Measurements from ENCODE around the gene C17orf114.
"Not testable (repeated sequence)": the region's sequence is repeated elsewhere in the genome, so short reads cannot be mapped to it uniquely, and the experiment has no call there.

C17orf114 gene

DNA sequence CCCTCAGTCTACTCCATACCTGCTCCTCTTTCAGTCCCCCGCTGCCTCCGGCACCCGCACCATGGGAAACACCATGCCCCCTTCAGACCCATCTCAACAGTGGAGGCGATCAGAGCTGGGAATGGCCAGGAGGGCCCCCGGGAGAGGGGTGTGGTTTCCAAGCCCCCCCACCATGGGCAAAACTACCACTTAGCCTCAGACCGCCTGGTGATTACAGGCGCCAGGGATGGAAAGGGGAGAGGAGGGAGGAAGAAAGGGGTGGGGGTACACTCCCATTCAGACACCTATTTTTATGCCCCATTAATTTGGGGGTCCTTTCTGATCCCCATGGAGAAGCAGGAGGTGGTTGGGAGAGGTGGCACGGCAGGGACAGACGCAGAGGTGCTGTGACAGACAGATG lies at the start of gene C17orf114:
TSS of gene C17orf114 (minus strand) at position 101 of the 400 bp plus-strand sequence.
- DNase-seq (ENCODE audit: low read depth), result no peak

DNA sequence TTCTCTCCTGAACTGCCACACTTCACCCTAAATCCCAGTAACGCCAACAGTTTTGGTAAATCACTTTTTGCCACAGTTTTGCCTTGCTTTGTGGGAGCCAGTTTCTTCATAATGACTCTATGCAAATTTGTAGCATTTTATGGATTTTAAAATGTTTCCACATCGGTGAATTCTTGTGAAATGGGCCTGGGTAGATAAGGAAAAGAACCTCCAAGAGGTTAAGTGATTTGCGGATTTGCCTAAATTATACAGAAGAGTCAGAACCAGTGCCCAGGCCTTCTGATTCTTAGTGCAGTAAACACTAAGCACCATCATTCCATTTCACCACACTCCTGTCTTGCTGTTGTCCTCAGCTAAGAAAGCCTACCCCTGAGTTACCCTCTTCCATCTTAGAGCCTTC lies 49.0 kb upstream of the C17orf114 start:
- no peak for DNase-seq (ENCODE audit: low read depth)

DNA sequence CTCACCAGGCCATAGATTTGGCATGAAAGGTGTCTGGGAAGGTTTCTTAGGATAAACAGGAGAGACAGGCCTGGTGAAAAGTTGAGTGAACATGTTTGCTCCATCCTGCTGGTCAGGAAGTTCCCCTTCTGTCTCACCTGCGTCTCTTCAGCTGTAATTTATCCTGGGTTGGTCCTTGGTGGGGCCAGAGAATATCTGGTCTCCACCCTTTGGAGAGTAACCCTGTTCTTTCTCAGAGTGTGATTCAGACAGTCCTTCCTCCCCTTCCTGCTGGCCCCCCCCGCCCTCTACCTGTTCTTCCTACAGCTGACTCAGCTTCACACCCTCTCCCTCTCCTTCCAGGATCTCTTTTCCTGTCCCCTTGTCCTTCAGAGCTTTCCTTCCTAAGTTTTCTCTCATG lies 48.1 kb upstream of the C17orf114 start:
- DNase-seq (ENCODE audit: low read depth), result no peak

DNA sequence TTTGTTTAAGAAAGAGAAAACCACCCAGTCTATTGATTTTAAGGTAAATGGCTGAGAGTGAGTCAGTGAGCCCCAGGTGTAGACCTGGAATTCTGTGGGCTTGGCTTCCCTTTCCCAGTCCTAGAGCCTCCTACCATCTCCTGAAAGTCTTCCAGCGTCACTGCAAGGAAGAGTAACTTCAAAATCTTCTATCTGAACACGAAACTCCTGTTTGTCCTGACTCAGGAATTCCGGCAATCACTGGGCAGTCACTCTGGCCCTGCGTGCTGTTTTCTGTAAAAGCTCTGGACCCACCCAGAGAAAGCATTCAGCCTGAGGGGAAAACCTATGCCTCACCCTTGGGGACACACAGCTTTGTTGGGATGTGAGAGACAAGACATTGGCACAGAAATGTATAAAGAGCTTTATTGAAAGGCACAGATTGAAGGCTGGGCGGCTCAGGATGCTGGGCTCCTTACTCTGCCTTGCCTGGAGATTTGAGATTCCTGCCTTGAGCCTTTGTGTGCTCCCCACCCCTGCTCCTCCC lies 46.9 kb upstream of the C17orf114 start:
- no peak for DNase-seq (ENCODE audit: low read depth)

DNA sequence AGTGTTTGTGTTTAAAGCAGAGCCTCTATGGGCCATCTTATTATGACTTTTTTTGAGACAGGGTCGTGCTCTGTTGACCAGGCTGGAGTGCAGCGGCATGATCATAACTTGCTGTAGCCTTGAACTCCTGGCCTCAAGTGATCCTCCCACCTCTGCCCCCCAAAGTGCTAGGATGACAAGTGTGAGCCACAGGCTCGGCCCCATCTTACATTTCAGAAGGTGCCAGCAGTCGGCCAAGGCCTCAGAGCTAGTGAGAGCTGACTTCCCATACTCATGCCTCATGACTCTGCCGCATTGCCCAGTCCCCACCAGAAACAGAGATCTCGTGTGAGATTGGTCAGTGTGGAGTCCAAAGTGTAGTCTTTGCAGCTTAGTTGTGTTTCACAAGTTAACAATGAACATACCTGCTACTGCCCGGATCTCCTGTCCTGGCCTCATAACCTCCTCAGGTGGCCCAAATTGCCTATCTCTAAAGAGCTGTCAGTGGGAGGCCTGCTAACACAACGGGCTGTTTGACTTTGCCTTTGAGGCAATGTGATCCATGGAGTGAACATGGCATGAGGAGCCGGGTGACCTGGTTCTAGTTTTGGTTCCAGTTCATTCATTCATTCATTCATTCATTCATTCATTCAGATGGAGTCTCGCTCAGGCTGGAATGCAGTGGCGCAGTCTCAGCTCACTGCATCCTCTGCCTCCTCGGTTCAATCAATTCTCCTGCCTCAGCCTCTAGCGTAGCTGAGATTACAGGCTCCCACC lies 44.7 kb upstream of the C17orf114 start:
- no peak for DNase-seq (ENCODE audit: low read depth)

DNA sequence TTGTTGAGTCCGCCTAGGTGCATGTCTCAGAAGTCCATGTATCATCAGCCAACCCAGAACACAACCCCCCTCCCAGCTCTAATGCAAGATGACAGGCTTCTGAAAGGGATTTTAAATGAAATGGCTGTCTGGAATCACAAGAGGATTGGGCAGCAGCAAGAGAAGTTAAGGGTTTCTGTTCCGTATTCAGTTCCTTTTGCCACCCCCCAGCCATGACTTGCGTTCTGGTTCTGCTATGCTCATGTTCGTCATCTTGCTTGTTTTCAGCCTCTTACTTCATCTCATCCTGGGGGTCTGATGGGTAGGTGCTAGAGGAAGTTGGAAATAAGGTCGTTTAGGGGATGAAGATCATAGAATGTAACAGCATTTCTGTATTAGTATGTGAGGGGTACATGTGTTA lies 43.0 kb upstream of the C17orf114 start:
- no peak for DNase-seq (ENCODE audit: low read depth)

DNA sequence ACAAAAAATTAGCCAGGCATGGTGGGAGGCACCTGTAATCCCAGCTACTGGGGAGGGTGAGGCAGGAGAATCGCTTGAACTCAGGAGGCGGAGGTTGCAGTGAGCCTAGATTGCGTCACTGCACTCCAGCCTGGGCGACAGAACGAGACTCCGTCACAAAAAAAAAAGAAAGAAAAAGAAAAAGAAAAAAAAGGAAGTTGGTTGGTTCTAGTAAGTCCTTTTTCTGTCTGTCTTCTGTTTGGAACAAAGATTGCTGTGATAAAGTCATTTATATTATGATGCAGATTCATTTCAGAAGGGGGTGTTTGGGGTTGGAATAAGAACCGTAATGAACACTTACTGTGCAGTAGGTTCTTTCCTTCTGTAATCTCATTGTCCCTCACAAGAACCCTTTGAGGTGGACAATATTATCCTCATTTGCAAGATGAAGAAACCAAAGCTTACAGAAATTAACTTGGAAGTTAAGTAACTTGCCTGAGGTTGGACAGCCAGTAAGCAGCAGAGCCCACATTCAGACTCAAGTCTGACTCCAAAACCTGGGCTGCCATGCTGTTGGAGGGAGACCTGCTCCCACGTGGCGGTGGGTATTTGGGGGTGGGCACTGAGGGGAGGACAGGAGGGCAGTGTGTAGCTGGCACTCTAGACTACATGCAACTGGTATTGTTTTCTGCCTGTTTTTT lies 41.3 kb upstream of the C17orf114 start:
- DNase-seq (ENCODE audit: low read depth), result no peak

DNA sequence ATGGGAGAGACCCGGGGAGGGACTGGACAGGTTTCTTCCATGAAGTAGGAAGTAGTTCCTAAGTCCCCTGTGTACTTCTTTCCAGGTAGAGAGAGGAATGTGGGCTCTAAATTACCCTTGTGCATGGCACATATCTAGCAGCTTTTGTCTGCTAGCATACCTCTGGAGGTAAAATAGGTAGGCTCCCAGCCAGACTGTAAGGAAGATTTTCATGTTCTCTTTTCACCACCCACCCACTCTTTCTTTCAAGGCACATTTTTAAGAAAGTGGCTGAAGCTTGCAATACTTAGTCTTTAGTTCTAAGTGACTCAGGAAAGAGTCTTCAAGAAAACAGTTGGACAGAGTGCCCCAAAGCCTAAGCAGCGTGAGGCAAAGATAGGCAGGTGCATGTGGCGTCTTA lies 40.2 kb upstream of the C17orf114 start:
- no peak for DNase-seq (ENCODE audit: low read depth)

DNA sequence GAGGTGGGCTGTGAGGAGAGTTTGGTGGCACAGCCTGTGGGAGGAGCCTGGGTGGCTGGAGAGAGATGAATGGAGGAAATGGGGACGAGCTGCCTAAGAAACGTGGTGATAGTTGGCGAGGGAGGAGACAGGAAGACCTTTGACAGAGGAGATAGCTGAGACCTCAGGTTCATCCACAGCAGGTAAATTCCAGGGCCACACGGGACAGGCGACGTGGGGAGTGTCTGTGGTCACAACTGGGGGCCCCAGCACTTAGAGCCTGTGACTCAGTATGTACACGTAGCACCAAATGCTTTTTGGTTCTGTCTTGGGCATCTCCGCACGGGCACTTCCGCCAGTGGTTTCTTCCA lies 38.7 kb upstream of the C17orf114 start:
- no peak for DNase-seq (ENCODE audit: low read depth)

DNA sequence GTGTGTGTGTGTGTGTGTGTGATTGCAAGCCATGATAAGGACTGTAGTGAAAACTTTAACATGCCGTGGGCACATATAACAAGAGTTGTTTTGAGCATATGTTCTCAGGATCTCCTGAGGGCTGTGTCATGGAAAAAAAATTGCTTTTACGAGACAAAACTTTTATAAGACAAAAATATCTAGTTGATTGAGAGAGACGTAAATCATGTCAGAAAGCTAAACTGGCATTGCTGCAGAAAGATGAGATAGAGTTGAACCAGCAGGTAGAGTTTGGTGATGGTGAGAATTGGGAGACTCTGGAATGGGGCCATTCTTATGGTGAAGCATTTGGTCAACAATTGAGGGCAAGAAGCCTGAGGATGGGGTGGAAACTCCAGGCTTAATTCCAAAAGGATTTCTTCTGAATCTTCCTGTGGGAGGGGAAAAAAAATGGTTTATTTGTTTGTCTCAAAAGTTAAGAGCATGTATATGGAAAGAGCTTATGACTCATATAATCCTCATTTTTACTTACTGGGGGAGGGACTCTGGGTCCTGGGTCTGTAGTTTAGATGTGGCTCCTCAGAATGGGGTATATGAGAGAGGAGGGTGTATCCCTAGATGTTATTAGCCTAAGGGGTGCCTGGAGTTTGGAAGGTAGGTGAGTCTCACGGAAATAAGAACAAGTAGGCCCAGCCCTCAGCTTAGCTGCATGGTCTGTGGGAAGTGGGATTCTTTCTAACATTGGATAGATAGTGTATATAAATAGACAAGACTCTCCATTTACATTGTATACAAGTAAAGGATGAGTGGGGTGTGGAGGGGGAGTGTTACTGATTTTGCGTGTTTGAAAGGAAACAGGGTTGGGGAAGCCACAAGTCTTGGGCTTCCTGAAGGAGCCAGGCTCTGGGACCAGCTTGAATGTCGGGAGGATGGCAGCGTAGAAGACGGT lies 38.1 kb upstream of the C17orf114 start:
- DNase-seq (ENCODE audit: low read depth), result no peak

DNA sequence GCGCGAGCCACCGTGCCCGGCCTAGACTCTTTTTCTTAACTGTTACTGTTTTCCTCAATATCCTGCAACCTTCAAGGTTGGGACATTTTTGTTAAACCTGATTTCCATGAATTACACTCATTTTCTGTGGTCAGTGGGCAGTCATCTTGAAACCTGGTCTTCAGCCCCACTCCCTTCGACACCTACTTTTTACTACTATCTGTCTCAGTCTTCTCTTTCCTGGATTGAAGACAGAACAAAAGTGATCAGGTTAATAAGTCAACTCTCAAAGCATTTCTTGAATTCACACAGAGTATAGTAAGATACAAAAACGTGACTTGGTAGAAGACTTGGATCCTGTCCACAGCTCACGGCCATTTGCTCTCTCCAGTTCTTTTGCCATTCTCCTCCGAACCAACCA lies 37.1 kb upstream of the C17orf114 start:
- DNase-seq (ENCODE audit: low read depth), result no peak

DNA sequence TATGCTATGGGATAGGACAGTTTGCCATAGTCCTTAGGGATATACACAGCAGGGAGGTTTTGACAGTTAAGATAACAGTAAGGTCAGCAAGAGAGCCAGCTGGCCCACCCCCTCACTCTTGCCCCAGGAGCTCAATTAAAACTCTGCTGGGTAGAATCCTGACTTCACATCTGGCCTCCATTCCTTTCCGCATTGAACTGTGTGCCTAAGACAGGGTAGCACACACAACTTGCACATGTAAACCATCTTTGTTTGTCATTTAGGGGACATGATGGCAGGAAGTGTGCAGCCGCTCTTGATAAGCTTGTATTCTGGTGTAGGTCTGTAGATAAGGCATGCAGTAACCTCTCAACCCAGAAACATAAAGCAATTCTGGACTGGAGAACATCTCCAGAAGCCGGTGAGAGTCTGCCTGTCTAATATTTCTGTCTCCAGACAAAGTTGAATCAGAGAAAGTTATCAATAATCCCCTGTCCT lies 36.2 kb upstream of the C17orf114 start:
- DNase-seq (ENCODE audit: low read depth), result no peak

DNA sequence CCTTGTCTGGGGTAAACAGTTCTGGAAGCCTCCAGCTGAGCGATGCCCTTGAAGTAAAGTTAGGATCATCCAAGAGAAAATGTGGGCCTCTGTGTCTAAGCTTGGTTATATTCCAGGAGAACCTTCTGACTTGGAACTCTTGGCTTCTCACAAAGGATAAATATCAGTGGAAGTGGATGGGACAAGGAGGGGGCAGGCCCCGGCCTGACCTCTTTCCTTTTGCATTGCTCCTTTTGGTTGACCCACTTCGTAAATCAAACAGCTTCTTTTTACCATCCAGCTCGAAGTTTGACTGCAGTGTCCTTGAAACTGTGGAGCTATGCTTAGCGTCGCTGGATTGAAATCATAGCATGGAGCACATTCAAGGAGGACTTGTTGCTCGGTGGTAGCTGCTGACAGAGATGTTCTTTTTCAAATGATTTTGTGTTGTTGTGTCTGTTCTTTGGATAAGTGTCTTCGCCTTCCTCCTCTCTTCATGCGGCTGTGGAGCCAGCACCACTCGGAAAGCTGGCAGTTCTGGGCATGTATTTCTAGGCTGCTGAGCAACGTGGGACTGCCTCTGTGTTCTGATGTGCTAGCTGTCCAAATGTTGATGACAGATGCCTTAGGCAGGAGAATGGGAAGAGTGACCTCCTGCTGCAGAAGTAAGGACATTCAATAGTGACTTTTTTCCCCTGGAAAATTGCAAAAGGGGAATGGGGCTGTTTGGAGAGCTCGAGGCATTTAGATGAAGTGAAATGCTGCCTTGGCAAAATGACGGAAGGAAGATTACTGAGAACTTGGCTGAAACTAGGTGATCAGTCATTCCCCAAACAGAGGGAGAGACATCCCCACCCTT lies 35.6 kb upstream of the C17orf114 start:
- no peak for DNase-seq (ENCODE audit: low read depth)

DNA sequence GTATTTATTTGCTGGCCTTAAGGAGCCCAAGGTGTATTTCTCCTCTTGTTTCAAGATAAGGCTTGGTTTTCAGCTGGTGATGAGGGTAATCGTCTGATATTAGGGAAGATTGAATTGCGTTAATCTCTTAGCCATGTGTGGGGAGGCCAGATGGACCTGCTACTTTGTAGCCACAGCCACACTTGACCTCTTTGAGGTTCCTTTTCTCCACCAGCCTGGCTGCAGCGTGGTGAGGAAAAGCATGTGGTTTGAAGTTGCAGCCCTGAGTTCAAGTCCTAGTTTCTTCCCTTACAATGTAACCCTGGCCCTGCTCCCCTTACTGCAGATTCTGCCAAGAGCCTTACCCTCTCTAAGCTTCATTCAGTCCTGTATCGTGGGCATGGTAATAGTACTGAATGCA lies 34.1 kb upstream of the C17orf114 start:
- DNase-seq (ENCODE audit: low read depth), result no peak

DNA sequence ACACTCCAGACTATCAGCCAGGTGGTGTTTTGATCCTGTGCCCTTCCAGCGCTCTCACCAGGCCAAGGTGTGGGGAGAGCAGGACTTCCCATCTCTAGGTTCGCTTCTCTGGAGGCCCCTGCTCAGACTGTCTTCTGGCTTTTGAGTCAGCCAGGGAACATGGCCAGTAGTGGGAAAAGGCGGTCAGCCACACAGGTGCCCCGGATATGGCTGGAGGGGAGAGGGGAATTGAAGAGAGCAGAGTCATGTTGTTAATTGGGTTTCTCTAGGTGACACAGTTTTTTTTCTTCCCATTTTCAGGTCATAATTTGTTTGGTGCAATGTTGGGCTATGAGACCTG lies 32.5 kb upstream of the C17orf114 start:
- no peak for DNase-seq (ENCODE audit: low read depth)

DNA sequence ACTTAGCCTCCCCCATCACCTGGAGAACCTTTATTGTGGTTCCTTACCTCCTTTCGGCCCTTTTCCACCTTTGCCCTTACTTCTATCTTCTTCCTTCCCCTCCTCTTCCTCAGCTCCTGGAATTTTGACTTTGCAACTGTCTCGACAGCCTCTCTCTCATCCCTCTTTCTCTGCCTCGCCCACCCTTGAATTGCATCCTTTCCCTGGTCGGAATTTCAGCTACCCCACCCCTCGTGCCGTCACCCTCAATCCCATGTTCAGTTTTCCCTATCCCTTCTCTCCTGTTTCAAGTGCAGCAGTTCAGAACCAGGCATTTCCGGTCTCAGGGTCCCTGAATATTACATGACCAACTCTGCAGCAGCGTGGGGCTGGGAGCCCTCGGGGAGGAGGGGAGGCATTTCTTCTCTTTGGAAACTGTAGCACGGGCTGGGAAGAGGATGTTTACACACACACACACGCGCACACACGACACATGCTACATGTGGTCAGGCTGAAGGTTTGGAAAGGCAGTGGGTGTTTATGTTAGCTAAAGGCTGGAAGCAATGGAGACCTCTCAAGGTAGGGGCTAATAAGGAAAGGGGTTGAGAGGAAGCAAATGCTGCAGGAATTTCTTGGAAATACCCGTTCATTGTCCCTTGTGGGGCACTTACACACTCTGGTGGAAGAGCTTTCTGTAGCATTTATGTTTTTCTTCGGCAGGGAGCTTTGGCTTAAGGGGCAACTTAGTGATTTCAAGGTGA lies 32.0 kb upstream of the C17orf114 start:
- peak; percentile 40 for DNase-seq (ENCODE audit: low read depth)

DNA sequence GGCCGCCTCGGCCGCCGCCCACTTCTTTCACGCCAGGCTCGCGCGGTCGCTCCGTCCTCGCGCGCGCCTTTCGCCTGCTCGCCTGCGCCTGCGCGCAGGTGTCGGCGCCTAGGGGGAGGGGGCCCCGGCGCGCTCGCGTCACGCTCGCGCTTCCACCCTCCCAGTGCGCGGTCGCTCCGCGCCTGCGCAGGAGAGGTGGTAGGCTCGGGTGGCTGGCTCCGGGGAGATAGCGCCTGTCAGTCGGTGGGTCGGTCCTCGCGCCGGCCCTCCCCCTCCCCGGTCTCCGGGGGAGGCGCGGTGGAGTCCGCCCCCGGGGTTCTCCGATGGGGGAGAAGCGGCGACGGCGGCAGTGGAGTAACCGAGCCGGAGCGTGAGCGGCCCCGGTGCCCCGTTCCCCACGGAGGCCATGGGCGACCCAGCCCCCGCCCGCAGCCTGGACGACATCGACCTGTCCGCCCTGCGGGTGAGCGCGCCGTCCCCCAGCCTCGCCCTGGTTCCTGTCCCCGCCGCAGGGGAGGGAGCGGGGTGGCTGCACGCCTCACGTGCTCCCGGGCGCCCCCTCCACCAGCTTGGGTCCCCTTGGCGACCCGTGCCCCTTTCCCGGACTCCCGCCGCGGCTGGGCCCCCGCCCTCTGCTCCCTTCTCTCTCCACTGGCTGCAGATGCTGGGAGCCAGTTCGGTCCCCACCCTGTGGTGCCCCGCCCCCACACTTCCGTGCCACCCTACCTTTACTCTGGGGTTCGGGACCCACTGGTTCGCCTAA lies 31.2 kb upstream of the C17orf114 start, which contains the start of gene MINK1:
TSS of gene MINK1 (plus strand) at position 163 of the 763 bp plus-strand sequence. CDS start at position 407, 244 bp downstream.
- peak; percentile 84 for DNase-seq (ENCODE audit: low read depth)

DNA sequence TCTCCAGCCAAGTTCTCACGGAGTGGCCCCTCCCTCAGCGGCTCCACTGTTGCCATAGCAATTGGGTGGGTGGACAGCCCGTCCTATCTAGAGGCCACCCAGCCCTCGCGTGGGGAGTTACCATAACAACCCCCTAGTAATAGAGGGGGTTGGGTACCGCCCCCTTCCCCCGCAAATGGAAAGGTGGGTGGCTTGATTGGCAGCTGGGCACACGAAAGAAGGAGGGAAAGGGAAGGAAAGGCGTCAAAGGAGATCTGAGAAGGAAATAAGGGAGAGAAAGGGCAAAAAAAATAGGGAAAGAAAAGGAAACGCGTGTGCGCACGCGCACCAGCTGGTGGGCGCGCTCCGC lies 30.7 kb upstream of the C17orf114 start:
- not testable (repeated sequence) for DNase-seq (ENCODE audit: low read depth)

DNA sequence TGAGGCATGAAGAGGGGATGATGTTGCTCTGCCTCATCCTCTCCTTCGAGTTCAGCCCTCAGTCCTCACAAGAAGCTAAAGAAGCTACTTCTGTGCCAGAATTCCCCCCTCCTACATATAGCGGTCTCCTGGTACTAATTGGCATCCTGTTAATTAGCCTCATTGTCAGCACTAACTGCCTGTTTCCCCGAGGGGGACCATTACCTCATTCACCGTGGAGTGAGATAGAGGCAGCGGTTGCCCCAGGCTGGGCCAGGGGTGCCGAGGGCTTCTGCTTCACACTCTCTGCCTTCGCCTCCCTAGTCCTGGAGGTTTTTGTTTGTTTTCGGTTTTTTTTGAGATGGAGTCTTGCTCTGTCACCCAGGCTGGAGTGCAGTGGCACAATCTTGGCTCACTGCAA lies 25.3 kb upstream of the C17orf114 start:
- DNase-seq (ENCODE audit: low read depth), result no peak

Data from RPMI7951 (cell line).